ENCODE data around the gene KRT32. TPM values are rescaled to one million over a fixed set of nuclear protein-coding genes. Genes with fewer than 3 reads are reported as not detected.

The KRT32 gene
- total RNA-seq (2014; rRNA removed; shearing (Covaris generic)): not detected in 2 replicates

DNA sequence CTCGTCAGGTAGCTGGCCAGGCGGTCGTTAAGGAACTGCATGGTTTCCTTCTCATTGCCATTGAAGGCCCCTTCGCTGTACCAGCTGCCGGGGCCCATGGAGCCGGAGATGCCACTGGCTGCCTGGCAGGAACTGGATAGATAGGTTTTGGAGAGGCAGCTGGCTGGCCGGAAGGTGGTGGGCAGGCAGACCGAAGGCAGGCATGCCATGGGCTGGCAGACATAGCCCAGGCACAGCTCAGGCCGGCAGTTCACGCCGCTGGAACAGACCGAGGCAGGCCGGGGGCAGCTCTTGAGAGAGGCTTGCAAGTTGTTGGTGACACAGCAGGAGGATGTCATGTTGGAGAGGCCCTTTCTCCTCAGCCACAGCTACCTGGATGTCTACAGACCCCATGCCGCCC is at the start of gene KRT32:
Gene KRT32, minus strand, starts transcription at position 399 of the 400 bp plus-strand sequence. Its CDS starts 61 bp downstream, at position 338.
- no peak for DNase-seq (ENCODE audit: low read depth)

GRCh38 chr17:41516830-41517283 is 49.7 kb upstream of the KRT32 start:
- DNase-seq (ENCODE audit: low read depth): no peak

DNA sequence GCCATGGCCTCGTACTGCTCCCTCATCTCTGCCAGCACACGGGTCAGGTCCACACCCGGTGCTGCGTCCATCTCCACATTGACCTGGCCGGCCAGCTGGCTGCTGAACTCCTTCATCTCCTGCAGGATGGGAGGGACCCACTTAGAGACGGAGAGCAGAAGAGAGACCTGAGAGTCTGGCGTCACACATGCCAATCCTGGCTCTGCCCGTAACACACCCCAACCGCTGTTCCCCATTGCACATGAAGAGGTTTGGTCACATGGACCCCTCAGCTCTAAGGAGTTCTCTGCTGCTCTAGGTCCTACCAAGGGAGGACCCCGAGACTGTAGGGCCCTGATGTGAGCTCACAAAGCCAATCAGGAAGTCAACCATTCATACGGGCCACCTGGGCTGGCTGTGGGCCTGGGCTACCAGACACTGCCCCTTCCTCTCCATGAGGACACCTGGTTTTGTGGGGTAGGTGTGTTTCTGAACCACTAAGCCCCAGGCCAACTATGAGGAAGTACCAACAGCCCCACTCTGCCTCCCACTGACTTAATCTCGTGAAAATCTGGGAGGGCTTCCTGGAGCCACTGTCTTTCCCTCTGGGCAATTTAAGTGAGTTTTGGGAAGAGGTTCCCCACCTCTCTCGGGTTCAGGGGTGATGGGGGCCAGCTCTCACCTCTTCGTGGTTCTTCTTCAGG is 49.1 kb upstream of the KRT32 start:
- DNase-seq (ENCODE audit: low read depth): no peak

DNA sequence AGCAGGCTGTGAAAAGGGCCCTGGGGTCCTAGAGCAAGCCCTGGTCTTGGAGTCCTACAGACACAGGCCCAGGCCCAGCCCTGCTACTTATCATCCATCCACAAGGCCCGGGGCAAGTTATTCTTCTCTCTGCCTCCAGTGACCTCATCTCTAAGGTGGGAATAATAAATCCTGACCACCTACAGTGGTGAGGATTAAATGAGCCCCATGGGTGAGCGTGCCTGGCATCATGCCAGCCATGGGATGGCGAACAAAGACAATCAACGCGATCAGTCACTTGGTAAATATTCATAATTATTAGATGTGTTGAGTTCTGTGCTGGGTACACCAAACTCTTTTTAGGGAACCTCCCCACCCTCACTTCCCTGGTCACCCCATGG is 46.0 kb upstream of the KRT32 start:
- DNase-seq (ENCODE audit: low read depth): no peak

DNA sequence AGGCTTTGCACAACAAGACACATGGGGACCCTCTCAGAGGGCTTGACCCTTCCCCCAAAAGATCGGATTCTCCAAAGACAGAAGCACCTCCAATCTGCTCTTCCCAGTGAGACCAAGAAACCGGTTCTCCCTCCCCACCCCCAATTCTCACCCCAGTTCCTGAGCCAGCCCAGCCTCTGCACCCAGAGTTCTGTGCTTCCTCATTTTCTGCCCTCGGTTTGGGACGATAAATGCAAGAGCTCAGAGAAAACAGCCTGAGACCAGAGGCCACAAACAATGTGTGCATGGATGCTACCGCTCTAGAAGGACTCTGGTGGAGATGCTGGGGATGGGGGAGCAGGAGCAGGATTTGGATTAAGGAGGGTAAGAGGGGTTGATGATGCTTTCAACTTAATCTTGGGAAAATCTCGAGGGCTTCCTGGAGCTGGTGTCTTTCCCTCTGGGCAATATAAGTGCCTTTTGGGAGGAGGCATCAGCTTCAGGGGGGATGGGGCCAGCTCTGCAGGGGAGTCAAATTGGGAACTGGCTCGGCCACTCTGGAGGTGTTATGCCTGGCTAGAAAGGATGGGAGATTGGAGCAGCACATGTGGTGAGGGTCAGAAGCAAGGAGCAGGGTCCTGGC is 45.5 kb upstream of the KRT32 start:
- no peak for DNase-seq (ENCODE audit: low read depth)

DNA sequence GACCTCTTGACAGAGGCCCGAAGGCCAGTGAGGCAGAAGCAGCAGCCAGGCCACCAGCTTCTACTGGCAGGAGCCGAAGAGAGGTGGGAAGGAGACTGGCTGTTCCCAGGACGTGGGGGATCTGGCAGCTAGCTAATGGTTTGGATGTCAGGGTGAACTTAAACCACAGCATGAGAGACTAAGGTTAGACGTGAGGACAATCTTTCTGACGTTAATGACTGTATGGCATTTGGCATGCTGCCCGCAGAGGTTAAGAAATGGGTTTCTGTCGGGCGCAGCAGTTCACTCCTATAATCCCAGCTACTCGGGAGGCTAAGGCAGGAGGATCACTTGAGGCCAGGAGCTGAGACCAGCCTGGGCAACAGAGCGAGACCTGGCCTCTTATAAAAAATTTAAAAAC is 44.5 kb upstream of the KRT32 start:
- no peak for DNase-seq (ENCODE audit: low read depth)

DNA sequence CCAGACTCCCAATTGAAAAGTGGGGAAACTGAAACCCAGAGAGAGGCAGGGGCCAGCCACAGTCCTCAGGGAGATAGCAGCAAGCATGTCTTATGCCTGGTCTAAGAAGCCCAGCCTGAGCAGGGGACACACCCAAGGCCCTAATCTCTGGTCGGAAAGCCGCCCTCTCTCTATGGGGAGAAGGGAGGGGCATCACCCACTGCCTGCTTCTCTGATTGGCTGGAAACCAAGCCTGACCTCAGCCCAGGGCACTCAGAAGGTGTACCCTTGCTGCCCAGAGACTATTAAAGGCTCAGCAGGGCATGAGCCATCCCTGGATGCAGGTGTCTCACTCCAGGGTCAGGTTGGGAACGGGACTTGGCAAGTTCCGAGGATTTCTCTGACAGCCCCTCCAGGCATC is 43.9 kb upstream of the KRT32 start:
- DNase-seq (ENCODE audit: low read depth): no peak

GRCh38 chr17:41510251-41511065 is 43.3 kb upstream of the KRT32 start:
- DNase-seq (ENCODE audit: low read depth): no peak

DNA sequence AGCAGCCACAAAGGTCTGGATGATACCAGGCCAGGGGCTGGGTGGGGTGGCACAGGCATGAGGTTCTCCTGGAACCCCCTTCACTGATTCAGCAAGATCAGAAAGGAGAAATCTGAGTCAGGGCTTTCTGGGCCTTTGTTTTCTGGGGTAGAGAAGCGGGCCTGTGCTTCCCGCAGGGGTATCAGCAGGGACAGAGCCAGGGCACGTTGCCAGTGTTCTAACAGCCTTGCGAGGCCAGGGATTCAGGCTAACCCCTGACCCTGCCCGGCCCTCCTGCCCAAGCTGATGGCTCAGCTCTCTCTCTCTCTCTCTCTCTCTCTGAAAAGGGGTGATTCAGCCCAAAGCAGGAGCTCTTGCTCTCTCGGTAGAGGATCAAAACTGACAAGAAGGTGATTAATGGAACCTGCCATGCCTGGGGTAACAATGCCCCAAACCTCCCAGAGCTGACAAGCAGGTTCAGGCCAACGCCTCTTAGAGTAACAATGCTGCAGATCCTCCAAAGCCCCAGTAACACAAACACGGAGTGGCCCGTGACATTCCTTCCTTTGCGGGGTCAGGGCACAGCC is 40.2 kb upstream of the KRT32 start:
- DNase-seq (ENCODE audit: low read depth): no peak

- no peak for DNase-seq (ENCODE audit: low read depth)
Measured at GRCh38 chr17:41505809-41506767, 38.9 kb upstream of the KRT32 start.

GRCh38 chr17:41505007-41505808 is 38.0 kb upstream of the KRT32 start, which contains the start of gene KRT13:
TSS of gene KRT13 (minus strand) at chr17:41505612. CDS start at chr17:41505550, 62 bp downstream.
- DNase-seq (ENCODE audit: low read depth): no peak

DNA sequence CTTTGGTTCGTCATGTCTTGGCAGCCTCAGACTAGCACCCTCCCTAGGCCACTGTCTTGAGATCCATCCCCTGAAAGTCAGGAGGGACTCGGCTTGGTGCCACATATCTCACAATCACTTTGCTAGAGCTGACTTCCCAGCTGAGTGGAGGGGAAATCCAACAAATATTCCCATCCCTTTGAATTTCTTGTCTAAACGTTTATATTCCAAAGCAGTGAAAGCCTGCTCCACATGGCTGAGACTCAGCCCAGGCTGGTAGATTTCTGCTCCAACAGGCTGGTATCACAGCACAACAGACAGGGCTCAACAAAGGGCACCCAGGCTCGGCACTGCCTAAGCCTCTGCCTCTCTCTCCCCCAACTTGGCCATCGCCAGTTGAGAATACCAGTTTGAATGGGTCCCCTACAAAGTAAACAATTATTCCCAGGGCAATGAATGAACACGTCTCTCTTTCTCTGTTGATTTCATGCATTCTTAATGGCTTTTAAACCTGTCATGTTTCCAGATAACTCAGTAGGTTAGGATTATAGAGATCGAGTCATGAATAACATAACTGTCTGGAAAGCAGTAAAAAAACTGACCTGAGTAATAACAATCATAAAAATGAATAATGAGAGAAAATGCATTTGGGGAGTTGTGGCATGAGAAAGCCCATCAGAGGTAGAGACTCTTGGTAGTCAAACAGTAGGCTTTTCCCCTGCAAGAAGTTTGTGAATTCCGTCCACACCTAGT is 37.2 kb upstream of the KRT32 start:
- DNase-seq (ENCODE audit: low read depth): no peak

- no peak for DNase-seq (ENCODE audit: low read depth)
Measured at GRCh38 chr17:41503202-41503601, 36.0 kb upstream of the KRT32 start.

DNA sequence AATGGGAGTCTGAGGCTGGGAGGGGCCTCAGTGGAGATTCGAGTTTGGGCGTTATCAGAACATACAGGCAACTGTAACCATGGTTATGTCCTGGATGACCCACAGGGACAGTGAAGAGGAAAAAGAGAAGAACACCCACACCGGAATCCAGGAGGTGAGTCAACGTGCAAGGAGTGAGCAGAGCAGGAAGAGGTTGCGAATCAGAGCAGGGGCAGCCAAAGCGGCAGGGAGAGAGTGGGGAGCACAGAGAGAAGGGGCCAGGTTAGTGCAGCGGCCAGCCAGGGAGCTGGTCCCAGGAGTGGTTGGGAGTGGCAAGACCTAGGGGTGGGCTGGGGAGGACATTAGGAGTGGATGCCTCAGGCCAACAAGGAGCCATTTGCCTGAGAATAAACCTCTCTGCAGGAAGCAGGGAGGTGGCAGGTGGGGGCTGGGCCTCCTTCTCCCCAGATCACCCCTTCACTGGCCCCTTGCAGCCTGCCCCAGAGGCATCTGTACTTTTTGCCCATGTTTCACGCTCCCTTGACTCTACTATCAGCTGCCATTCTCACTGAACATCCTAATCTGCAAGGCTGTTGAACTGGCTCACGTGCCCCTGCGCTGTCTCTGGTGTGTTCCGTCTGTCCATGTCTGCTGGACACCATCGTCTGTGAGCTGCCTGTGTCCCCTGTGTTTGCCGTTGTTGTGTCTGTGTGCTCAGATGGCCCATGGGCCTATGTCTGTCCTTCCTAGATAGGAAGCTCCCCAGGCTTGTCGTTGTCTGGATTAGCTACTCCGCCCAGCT is 33.1 kb upstream of the KRT32 start:
- peak; percentile 79 for DNase-seq (ENCODE audit: low read depth)

- no peak for DNase-seq (ENCODE audit: low read depth)
Measured at GRCh38 chr17:41499714-41500113, 32.5 kb upstream of the KRT32 start.

GRCh38 chr17:41498276-41498675 is 31.1 kb upstream of the KRT32 start:
- DNase-seq (ENCODE audit: low read depth): no peak

DNA sequence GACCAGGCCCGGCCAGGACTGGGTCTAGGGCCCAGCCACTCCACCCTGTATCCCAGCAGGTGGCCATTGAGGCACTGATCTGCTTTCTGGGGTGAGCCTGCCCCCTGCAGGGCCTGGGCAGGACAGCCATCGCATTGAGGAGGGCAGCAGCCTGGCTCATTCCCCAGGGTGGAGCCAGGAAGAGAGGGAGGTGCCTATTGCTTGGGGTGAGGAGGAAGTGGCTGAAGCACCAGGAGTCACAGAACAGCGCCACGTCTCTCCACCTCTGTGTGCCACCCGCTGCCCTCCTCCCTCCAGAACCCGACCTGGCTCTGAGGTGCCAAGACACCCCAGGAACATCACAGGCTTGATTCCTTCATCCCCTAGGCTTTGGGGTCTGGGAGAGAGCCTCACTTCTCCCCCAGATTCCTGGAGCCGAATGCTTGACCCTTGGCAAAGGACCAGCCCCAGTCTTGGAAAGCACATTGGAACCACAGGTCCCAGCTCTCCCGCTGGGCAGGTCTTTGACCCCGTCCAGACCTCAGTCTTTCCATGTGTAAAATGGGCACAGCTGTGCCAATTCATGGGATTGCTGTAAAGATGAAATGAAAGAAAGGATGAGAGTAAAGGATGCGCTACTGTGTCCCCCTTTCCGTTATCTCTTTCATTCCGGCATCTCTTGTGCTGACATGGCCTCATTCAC is 29.8 kb upstream of the KRT32 start:
- peak; percentile 85 for DNase-seq (ENCODE audit: low read depth)

DNA sequence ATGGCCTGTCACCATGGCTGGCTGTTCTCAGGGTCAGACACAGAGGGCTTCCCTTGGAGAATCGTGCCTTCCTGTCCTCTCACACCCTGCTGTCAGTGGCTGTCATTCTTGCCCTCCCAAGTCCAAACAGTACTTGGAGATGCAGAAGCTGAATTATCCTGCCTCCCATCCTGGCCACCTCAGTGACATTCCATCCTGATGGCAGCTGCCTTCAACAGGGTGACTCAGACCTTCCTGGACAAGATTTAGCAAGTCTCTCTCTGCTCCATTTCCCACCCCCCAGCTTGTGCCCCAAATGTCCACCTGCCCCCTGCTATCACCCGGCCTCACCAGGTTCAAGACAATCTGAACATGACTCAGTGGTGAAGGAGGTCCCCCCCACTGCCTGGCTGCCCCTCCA is 27.3 kb upstream of the KRT32 start:
- peak; percentile 54 for DNase-seq (ENCODE audit: low read depth)
